OCI-LY3 (cell line): ENCODE results near the gene PHF23.

Experiments used
- CTCF ChIP-seq: fragments of 200-600, 300-600 bp; sonication (generic); IDR thresholded peaks from 2 replicates; pipeline ENCODE4 v1.5.1; 2014; ENCODE audit warnings: antibody characterized with exemption, low read length, low read depth
- EZH2phosphoT487 ChIP-seq: fragments of 200-600 bp; shearing (Covaris generic); IDR thresholded peaks from 2 replicates; pipeline ENCODE4 v1.6.1; 2018; ENCODE audit warnings: antibody characterized with exemption, mixed run types, low read depth

GRCh38 chr17:7283471-7284216 is 44.4 kb upstream of the PHF23 start:
- no peak for TF ChIP-seq EZH2phosphoT487
- TF ChIP-seq CTCF = no peak
